OCI-LY3 (cell line): ENCODE data around the gene SLC29A2.

Experiments used
- H2AFZ ChIP-seq: fragments of 200-600, 300-600 bp; shearing (Covaris generic); 2 replicates; pipeline ENCODE4 v1.6.0; 2014; ENCODE audit warnings: antibody characterized with exemption, low read depth, low read length
- H3K27ac ChIP-seq: fragments of 200-600, 300-600 bp; sonication (generic); 2 replicates; pipeline ENCODE4 v1.5.1; 2014; ENCODE audit warnings: mild to moderate bottlenecking, low read length, moderate library complexity, mixed read lengths
- H3K27me3 ChIP-seq: fragments of 200-600, 300-600 bp; sonication (generic); 2 replicates; pipeline ENCODE4 v1.6.1; 2014; ENCODE audit warnings: low read depth, low read length, mixed read lengths
- H3K36me3 ChIP-seq: fragments of 200-600, 300-600 bp; sonication (generic); replicated peaks from 2 replicates; pipeline ENCODE3; 2014; ENCODE audit warnings: low read depth, low read length, mixed read lengths
- H3K4me1 ChIP-seq: fragments of 300-600, 200-600 bp; sonication (generic); 2 replicates; pipeline ENCODE4 v1.6.1; 2014; ENCODE audit warnings: low read length, mixed read lengths
- H3K4me2 ChIP-seq: fragments of 200-600, 300-600 bp; sonication (generic); 2 replicates; pipeline ENCODE4 v1.6.1; 2014; ENCODE audit warnings: low read length, mixed read lengths
- H3K4me3 ChIP-seq: fragments of 300-600, 200-600 bp; sonication (generic); 2 replicates; pipeline ENCODE4 v1.5.1; 2014; ENCODE audit warnings: antibody characterized with exemption, mild to moderate bottlenecking, low read length, moderate library complexity
- H3K79me2 ChIP-seq: fragments of 300-600, 200-600 bp; shearing (Covaris generic); 2 replicates; pipeline ENCODE4 v1.6.1; 2014; ENCODE audit warnings: mild to moderate bottlenecking, low read length, mixed read lengths
- H3K9ac ChIP-seq: fragments of 300-600, 200-600 bp; shearing (Covaris generic); 2 replicates; pipeline ENCODE4 v1.6.0; 2014; ENCODE audit warnings: mild to moderate bottlenecking, low read length, moderate library complexity
- H3K9me3 ChIP-seq: fragments of 200-600, 300-600 bp; shearing (Covaris generic); 2 replicates; pipeline ENCODE4 v1.6.1; 2014; ENCODE audit warnings: low read length, mixed read lengths; ENCODE audit not compliant: insufficient read depth
- H4K20me1 ChIP-seq: fragments of 200-600, 300-600 bp; sonication (generic); 2 replicates; pipeline ENCODE4 v1.6.1; 2016; ENCODE audit warnings: low read length, mixed read lengths; ENCODE audit not compliant: insufficient read depth
- CTCF ChIP-seq: fragments of 200-600, 300-600 bp; sonication (generic); IDR thresholded peaks from 2 replicates; pipeline ENCODE4 v1.5.1; 2014; ENCODE audit warnings: antibody characterized with exemption, low read length, low read depth
- EZH2phosphoT487 ChIP-seq: fragments of 200-600 bp; shearing (Covaris generic); IDR thresholded peaks from 2 replicates; pipeline ENCODE4 v1.6.1; 2018; ENCODE audit warnings: antibody characterized with exemption, mixed run types, low read depth

The SLC29A2 gene

DNA sequence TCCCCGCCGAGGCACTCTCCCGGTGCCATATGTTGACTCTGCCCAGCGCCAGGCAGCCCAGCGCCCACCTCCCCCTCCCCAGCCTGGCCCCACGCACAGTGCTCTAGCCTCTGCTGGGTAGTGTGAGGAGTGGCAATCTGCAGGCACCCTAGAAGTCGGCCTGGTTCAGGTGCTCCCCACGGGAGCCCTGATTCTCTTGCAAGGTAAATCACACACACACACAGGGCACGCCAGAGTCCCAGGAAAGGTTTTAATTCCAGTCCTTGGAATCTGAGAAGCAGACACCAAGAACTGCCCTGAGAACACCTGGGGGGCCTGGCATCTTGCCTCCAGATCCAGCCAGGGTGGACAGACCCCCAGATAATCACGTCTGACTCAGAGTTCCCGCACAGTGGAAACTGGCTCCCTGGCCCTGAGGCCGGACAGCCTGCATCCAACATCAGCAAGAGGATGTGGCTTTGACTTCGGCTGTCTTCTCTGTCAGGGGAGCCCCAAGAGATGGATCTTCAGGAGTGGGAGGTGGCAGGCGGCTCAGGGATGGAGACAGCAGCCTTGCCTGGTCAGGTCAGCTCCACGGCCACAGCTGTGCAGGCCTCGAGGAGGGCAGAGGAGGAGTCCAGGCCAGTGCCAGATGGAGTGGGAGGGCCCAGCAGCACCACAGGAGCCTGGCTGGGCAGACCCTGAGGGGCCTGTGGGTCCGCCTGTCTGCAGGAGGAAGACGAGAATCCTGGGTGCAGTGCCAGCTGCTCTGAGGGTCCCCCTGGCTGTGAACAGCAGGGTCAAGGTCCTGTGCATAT is 34.3 kb downstream of the SLC29A2 start:
- H3K9me3 ChIP-seq: no peaks in the 10 kb centered on the region
- no peaks in the 10 kb centered on the region for H3K4me1 ChIP-seq
- no peak overlapping the region for H3K4me3 ChIP-seq
- H2AFZ ChIP-seq: no peak overlapping the region
- peaks cover 29% of the 10 kb centered on the region for H3K36me3 ChIP-seq
- no peak overlapping the region for H3K27ac ChIP-seq
- no peaks in the 10 kb centered on the region for H4K20me1 ChIP-seq
- TF ChIP-seq EZH2phosphoT487 (no peak), CTCF (no peak)
- H3K4me2 ChIP-seq: no peak overlapping the region
- no peak overlapping the region for H3K9ac ChIP-seq
- H3K79me2 ChIP-seq: no peaks in the 10 kb centered on the region
- H3K27me3 ChIP-seq: no peaks in the 10 kb centered on the region

DNA sequence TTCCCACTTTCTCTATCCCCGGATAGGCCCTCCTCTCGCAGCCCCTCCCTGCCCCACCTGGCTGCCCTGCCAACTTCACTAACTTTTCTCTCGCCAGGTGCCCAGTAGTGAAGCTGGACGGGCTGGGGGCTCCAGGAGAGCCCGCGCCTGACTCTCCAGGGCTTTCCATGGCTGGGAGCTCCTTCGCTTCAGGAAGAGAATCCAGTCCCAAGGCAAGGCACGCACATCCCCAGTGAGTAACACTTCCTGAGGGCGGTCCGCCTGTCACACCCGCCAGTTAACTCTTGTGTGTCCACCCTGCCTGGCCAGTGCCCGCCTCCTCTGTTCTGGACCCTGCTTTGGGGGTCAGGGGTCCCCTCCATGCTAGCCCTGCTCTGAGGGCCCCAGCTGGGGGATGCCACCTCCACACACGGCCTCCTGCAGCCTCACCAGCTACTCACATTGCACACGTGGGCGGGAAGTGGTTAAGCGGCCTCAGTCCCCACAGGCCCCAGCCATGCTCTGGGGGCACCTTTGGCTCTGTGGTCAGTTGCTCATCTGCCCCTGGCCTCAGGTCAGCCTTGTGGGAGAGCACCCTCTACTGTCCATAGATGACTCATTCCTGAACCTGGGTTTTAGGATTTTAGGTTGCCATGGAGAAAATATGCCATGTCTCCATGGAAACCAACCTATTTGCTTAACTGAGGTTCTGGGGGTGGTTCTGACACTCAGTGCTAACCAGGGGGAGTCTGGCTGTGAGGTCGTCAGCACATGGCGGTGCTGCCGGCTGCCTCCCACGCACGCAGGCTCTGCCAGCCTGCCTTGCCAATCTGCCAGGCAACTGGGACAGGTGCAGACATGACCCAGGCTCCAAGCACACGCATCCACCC is 35.1 kb downstream of the SLC29A2 start, which contains the start of gene RIN1:
Gene RIN1 (minus strand): TSS at position 201 of the 869 bp plus-strand sequence. CDS start 32 bp downstream, at position 169.
- no peak within 1 kb of the TSS for H3K4me2 ChIP-seq
- H3K4me3 ChIP-seq: no peak within 1 kb of the TSS

DNA sequence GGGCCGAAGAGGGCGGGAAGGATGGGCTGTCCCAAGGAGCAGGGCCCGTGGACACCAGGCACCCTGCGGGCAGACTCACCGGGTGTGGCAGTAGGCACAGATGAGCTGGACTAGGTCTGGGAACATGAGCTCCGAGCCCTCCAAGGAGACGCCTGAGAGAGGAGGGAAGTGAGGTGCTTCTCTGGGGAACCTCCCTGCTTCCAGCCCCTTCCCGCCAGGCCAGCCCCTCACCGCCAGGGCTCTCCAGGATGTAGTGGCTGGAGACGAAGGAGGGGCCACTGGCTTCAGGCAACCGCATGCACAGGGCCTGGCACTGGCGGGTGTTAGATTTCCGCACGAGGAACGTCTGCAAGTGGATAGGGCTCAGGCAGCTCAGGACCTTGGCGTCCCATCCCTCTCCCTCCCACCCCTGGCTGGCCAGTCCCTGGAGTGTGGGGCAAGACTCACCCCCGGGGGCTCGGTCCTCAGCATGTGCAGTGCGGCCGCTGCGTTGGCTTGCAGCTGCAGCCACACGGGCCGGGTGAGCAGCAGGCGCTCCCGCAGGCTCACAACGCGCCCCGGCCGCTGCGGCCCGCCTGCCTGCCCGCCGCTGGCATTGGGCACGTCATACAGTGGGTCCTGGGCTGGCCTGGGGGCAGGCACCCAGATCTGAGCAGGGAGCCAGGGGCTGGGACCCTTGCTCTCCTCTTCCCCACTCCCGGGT is 35.9 kb downstream of the SLC29A2 start:
- H3K79me2 ChIP-seq: no peaks in the 10 kb centered on the region
- no peak overlapping the region for H3K9ac ChIP-seq
- H3K36me3 ChIP-seq: peaks cover 21% of the 10 kb centered on the region
- no peak overlapping the region for H2AFZ ChIP-seq
- no peak overlapping the region for H3K27ac ChIP-seq
- no peak overlapping the region for H3K4me2 ChIP-seq
- no peaks in the 10 kb centered on the region for H3K27me3 ChIP-seq
- H4K20me1 ChIP-seq: no peaks in the 10 kb centered on the region
- no peaks in the 10 kb centered on the region for H3K9me3 ChIP-seq
- no peaks in the 10 kb centered on the region for H3K4me1 ChIP-seq
- no peak overlapping the region for H3K4me3 ChIP-seq
- TF ChIP-seq CTCF (no peak), EZH2phosphoT487 (no peak)

More for the DNA sequence above, 35.1 kb downstream of the SLC29A2 start, which contains the start of gene RIN1:
- Histone ChIP-seq H3K79me2 (no peaks in the 10 kb centered on the region), H3K4me1 (no peaks in the 10 kb centered on the region), H3K27ac (no peak within 1 kb of the TSS), H3K9ac (no peak within 1 kb of the TSS), H2AFZ (no peak within 1 kb of the TSS), H4K20me1 (no peaks in the 10 kb centered on the region), H3K27me3 (no peaks in the 10 kb centered on the region), H3K9me3 (no peaks in the 10 kb centered on the region), H3K36me3 (peaks cover 25% of the 10 kb centered on the region)
- TF ChIP-seq CTCF (peak; percentile 28), EZH2phosphoT487 (no peak)
